Right atrium auricular region (tissue), 2 donors: Measurements from ENCODE around the gene LTBP2. TPM values are rescaled to one million over a fixed set of nuclear protein-coding genes. Genes with fewer than 3 reads are reported as not detected.

Source experiments
- DNase-seq: peaks from one replicate; pipeline ENCODE4 v3.0.0-alpha.2; 2019; ENCODE audit warnings: low spot score
- H3K27ac ChIP-seq, 2 donors: fragments of 200-600 bp; sonication (generic); 1 replicate in 1 of 2; 2 replicates in 1 of 2; pipeline ENCODE4 v1.5.1; 2016 to 2019
- H3K27me3 ChIP-seq, 2 donors: fragments of 200-600 bp; sonication (generic); one replicate each; pipeline versions ENCODE4 v1.5.1 to v1.6.0; 2017 to 2019
- H3K36me3 ChIP-seq: fragments of 200-600 bp; sonication (generic); one replicate; pipeline ENCODE4 v1.5.1; 2016
- H3K4me1 ChIP-seq, 2 donors: fragments of 200-600 bp; sonication (generic); one replicate each; pipeline versions ENCODE4 v1.5.1 to v1.6.0; 2017 to 2019
- H3K4me3 ChIP-seq, 2 donors: fragments of 200-600 bp; sonication (generic); 1 replicate in 1 of 2; 2 replicates in 1 of 2; pipeline ENCODE4 v1.5.1; 2017 to 2019; ENCODE audit warnings: mild to moderate bottlenecking in 1 of 2, moderate library complexity in 1 of 2
- H3K9me3 ChIP-seq, 2 donors: fragments of 200-600 bp; sonication (generic); one replicate each; pipeline ENCODE4 v1.5.1; 2019
- total RNA-seq, 2 donors: library from RNA; depleted of rRNA; stranded (reverse); fragments of >200 nt; gene quantifications; one replicate each; pipeline ENCODE4 v1.1.0, GENCODE V29; 2016
- TF ChIP-seq, protein P1 (sequence below), 2 donors: fragments of 200-600 bp; sonication (generic); IDR thresholded peaks; one replicate each; pipeline ENCODE4 v1.5.1; 2019; ENCODE audit warnings: antibody characterized with exemption in 2 of 2

The LTBP2 gene
- total RNA-seq, 2 donors from 2014 or later, result 32.1 to 102 TPM

DNA sequence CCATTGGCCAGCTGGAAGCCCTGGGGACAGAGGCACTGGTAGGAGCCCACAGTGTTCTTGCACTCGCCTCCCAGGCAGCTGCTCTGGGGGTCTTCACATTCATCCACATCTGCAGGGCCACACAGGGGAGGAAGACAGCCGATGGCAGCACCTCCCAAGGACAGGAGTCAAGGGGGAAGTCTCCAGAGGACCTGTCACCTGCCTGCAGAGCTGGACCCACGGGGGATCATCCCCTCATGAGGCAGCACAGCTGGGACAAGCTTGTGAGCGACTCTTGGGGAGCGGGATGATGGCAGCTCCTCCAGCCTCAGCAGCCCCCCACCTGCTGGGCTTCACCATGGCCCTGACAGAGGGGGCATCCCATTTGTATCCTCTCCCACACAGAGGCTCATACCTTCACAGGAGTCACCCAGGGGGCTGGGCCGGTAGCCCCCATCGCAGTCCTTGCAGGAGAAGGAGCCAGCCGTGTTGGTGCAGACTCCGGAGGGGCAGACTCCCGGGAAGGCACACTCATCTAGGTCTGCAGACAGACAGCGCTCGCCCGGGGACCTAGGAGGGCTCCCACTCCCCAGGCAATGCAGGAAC, 103.1 kb downstream of the LTBP2 start:
- Histone ChIP-seq H3K27ac (no peak overlapping the region), H3K4me3 (no peak overlapping the region), H3K4me1 (peaks cover 0 to 9% of the 10 kb centered on the region in 2 donors), H3K36me3 (peaks cover 20% of the 10 kb centered on the region), H3K9me3 (no peaks in the 10 kb centered on the region), H3K27me3 (no peaks in the 10 kb centered on the region)
- no peak for DNase-seq
- TF ChIP-seq, protein P1, sequence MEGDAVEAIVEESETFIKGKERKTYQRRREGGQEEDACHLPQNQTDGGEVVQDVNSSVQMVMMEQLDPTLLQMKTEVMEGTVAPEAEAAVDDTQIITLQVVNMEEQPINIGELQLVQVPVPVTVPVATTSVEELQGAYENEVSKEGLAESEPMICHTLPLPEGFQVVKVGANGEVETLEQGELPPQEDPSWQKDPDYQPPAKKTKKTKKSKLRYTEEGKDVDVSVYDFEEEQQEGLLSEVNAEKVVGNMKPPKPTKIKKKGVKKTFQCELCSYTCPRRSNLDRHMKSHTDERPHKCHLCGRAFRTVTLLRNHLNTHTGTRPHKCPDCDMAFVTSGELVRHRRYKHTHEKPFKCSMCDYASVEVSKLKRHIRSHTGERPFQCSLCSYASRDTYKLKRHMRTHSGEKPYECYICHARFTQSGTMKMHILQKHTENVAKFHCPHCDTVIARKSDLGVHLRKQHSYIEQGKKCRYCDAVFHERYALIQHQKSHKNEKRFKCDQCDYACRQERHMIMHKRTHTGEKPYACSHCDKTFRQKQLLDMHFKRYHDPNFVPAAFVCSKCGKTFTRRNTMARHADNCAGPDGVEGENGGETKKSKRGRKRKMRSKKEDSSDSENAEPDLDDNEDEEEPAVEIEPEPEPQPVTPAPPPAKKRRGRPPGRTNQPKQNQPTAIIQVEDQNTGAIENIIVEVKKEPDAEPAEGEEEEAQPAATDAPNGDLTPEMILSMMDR (IDR thresholded peaks at IDR 0.05), result no peak

- DNase-seq, result no peak
- Histone ChIP-seq H3K9me3 (no peaks in the 10 kb centered on the region), H3K36me3 (peaks cover 24% of the 10 kb centered on the region), H3K4me1 (peaks cover 0 to 9% of the 10 kb centered on the region in 2 donors), H3K4me3 (no peak overlapping the region), H3K27ac (no peak overlapping the region), H3K27me3 (no peaks in the 10 kb centered on the region)
- TF ChIP-seq, protein P1 (IDR thresholded peaks at IDR 0.05), result no peak
Observed at GRCh38 chr14:74508292-74508731, 103.7 kb downstream of the LTBP2 start.

DNA sequence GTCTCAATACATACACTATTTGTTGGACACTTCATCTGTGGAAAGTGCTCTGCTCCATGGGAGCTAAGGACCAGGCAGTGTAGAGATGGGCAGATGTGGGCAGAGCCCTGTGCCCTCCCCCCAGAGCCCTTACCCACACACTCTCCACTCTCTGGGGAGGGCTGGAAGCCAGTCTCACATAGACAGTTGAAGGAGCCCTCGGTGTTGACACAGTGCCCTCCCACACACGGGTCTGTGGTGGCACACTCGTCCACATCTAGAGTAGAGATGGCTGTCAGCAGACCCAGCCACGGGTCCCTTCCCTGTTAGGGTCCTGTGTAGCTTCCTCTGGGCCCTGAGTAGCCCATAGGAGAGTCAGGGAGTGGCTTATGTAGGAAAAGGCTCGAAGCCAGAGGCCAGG, 104.2 kb downstream of the LTBP2 start:
- no peak overlapping the region for H3K27ac ChIP-seq
- no peaks in the 10 kb centered on the region for H3K27me3 ChIP-seq
- H3K9me3 ChIP-seq, result no peaks in the 10 kb centered on the region
- peaks cover 0 to 9% of the 10 kb centered on the region in 2 donors for H3K4me1 ChIP-seq
- H3K36me3 ChIP-seq, result peaks cover 24% of the 10 kb centered on the region
- TF ChIP-seq, protein P1 (IDR thresholded peaks at IDR 0.05), result no peak
- H3K4me3 ChIP-seq, result no peak overlapping the region
- no peak for DNase-seq

- H3K27ac ChIP-seq, result no peak overlapping the region
- no peaks in the 10 kb centered on the region for H3K9me3 ChIP-seq
- no peak overlapping the region for H3K4me3 ChIP-seq
- peaks cover 0 to 3% of the 10 kb centered on the region in 2 donors for H3K4me1 ChIP-seq
- DNase-seq, result no peak
- TF ChIP-seq, protein P1 (IDR thresholded peaks at IDR 0.05), result no peak
- no peaks in the 10 kb centered on the region for H3K27me3 ChIP-seq
- H3K36me3 ChIP-seq, result peaks cover 24% of the 10 kb centered on the region
Observed at GRCh38 chr14:74507085-74507484, 105.0 kb downstream of the LTBP2 start.

DNA sequence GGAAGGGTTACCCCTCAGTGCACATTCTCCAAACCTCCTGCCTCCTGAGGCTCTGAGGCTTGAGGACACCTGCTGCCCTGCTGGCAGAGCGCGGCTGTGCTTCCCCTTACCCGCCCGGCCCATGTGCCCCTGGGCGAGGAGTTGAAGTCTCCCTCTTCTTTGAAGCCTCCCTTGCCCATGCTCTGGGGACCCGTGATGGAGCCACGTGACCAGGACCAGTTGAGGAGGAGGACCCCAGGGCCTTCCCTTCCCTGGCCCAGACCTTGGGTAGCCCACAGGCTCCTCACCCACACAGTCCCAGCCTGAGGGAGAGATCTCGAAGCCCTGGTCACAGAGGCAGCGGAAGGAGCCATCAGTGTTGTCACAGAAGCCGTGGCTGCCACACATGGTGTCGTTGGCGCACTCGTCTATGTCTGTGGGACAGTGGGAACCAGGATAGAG, 105.6 kb downstream of the LTBP2 start:
- Histone ChIP-seq H3K27ac (no peak overlapping the region), H3K27me3 (no peaks in the 10 kb centered on the region), H3K4me3 (no peak overlapping the region), H3K36me3 (peaks cover 24% of the 10 kb centered on the region), H3K4me1 (peaks cover 0 to 3% of the 10 kb centered on the region in 2 donors), H3K9me3 (no peaks in the 10 kb centered on the region)
- TF ChIP-seq, protein P1 (IDR thresholded peaks at IDR 0.05), result no peak
- no peak for DNase-seq

DNA sequence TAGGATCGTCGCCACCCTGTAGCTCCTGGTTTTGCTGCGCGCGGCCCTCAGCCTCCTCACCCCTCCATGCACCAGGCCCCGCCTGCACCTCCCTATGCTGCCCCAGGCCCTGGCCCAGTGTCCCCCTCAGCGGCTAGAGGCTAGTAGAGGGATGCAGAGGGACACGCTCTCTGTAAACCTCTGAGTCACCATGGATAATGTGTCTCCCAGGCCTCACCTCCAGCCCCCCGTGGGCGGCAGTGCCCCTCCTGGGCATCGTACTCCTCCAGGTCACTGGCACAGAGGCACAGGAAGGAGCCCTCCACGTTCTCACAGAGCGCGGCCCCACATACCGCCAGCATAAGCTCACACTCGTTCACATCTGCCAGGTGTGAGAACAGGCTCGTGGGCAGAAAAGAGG, 106.2 kb downstream of the LTBP2 start:
- H3K27me3 ChIP-seq, result no peaks in the 10 kb centered on the region
- no peak overlapping the region for H3K4me3 ChIP-seq
- H3K36me3 ChIP-seq, result peaks cover 24% of the 10 kb centered on the region
- DNase-seq, result no peak
- peaks cover 0 to 3% of the 10 kb centered on the region in 2 donors for H3K4me1 ChIP-seq
- TF ChIP-seq, protein P1 (IDR thresholded peaks at IDR 0.05), result no peak
- H3K9me3 ChIP-seq, result no peaks in the 10 kb centered on the region
- H3K27ac ChIP-seq, result no peak overlapping the region
